ENCODE measurements around the gene SPATA24.
"Not testable (repeated sequence)": the region's sequence is repeated elsewhere in the genome, so short reads cannot be mapped to it uniquely, and the experiment has no call there.

SPATA24 gene

GRCh38 chr5:139394123-139394653 is 9.7 kb downstream of the SPATA24 start:
- no peak for DNase-seq

DNA sequence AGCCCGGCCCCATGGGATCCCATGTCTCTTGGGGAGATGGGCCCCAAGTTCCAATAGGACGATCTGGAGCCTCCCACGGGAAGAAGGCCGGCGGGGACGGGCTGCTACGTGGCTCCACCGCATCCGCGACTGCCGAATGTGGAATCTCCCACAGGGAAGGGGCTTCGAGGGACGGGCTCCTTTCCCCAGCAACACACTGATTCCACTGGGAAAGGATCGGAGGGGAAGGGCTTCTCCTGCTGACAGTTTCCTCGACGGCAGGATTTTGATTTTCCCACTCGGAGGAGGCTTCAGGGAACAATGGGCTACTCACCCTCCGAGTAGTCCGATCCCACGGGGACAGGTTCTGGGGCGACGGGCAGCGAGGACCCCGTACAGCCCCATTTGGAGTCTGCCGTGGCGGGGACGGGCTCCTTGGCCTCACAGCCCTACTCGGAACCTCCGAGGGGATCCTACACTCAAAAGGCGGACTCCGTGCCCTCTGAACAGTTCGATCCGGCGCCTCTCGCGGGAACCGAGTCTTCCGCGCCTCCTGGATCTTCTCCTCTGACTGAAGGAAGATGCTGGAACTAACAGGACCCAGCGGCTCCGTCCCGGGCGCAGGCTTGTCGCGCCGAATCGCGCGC is 10.3 kb downstream of the SPATA24 start:
- no peak for DNase-seq

DNA sequence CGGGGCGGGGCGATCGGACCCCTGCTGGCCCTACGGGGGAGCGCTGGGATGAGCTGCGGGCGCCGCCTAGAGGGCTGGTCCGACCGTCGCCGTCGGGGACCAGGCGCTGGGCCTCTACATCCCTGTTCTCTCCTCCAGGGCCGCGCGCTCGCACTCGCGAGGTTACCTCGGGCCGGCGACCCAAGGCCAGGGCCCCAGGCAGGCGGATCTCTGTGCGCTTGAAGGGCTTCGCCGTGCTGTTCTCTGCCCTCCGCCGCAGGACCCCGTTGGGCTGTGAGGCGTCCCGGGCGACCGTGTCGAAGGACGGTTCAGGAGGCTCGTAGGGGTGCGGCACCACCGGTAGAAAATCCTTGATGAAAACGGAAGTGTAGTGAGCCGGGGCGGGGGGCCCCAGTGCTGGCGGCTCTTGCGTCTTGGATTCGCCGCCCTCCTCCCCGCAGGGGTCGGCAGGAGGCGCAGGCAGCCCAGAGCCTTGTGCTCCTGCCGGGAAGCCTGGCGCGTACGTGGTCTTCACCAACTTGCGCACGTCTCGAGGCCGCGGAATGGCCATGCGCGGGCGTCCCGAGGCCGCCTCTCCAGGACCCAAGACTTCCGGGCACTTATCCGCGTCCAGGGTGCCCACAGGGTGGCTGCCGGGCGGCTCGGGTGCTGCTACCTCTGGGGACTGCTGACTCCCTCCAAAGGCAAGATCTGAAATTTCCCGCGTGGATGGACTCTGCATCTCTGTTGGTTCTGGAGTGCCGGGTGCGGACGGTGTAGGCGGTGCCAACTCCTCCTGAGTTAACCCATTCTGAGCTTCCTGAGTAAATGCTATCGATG is 11.0 kb downstream of the SPATA24 start:
- DNase-seq: peak; percentile 60

DNA sequence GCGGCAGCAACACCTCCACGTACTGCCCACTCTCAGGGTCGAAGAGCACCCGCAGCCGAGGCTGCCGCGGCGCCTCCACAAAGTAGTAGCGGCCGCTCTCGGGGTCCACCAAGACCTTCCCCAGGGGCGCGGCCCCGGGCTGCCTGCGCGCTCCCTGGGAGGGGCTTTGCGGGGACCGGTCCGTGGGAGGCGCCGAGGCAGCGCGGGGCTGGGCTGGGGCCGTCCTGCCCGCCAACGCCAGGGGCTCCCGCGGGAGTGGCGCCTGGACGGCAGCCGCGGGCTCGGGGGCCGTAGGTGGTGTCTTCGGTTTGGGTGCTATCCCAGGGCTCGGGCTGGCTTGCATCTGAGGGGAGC is 11.6 kb downstream of the SPATA24 start:
- DNase-seq: no peak

- no peak for DNase-seq
These were observed 12.1 kb downstream of the SPATA24 start for GRCh38 chr5:139391570-139392323.

DNA sequence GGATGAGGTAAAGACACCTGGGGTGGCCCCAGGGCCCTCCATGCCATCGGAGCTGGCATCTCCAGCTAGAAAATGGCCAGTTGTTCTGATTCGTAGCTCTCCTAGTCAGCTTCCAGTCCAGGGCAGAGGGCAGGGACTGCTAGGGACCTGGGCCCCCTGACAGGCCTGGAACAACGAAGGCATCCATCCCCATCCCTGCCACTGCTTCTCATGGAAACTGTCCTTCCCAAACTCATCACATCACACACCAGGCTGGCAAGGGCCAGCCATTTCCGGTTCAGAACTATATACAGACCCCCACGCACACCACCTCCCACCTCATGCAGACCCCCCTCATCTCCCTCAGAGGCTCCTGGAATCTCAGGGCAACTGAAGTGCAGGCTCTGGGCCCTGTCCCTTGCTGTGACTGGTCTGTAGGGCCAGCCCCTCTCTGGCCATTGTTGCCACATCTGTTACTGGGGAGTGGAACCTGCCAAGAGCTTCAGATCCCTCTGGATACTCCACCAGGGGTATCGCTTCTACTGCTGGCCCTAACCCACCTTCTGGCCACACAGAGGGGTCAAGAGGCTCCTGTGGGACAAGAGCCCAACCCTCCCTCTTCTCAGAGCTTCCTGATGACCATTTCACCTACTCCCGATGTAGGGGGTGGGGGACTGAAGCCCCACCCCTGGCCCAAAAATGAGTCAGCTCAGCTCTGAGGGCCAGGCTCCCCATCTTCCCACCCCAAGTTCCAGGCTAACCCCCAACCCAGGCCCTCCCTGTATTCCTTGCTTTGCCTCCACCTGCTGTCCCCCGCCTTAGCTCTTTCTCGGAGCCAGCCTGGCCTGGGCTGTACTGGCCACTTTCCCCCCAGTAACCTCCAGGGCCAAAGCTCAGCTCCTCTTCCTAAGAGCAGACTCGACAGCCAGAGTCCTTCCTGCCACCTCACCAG is 13.0 kb downstream of the SPATA24 start:
- no peak for DNase-seq

GRCh38 chr5:139389701-139390638 is 13.9 kb downstream of the SPATA24 start, which contains the start of gene MZB1:
TSS of gene MZB1 (minus strand) at chr5:139389913. CDS start at chr5:139389856, 57 bp downstream.
- DNase-seq: no peak

DNA sequence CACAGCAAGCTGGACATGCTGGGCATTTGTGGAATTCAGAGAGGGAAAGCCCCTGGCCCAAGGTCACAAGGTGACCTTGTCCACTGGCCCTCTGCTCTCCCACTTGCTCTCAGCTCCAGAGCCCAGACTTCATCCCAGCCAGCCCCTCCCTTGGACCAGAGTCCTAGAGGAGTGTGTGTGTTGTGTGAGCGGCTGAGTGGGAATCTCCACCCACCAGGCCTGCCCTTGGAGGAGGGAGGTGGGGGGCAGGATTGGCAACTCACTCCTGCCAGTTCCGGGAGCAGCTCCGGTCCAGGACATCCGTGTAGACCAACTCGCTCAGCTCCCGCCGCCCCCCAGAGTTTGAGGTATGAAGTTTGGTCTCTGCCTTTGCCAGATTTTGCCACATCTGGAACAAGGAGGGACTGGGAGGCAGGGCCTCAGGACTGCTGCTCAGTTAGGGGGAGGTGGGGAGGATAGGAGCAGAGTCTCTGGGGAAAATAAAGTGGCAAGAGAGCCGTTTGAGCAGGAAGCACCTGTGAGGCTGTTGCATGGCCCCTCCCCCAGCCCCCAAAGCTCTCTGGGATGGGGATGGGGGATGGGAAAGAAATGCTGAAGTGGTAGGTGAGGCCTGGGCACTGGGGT is 15.6 kb downstream of the SPATA24 start:
- no peak for DNase-seq

- DNase-seq: no peak
These were observed 16.2 kb downstream of the SPATA24 start for GRCh38 chr5:139387611-139388197.

GRCh38 chr5:139386956-139387355 is 16.9 kb downstream of the SPATA24 start:
- DNase-seq: not testable (repeated sequence)

DNA sequence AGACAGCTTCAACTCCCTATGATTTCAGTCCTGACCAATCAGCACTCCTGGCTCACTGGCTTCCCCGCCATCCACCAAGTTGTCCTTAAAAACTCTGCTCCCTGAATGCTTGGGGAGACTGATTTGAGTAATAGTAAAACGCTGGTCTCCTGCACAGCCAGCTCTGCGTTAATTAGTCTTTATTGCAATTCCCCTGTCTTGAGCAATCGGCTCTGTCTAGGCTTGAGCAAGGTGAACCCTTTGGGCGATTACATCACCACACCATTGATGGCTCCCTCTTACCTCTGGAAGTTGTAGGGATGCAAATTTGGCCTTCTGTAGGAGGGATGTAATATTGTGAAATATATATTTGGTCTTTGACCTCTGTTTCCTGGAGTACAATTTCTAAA is 17.8 kb downstream of the SPATA24 start:
- peak; percentile 48 for DNase-seq

DNA sequence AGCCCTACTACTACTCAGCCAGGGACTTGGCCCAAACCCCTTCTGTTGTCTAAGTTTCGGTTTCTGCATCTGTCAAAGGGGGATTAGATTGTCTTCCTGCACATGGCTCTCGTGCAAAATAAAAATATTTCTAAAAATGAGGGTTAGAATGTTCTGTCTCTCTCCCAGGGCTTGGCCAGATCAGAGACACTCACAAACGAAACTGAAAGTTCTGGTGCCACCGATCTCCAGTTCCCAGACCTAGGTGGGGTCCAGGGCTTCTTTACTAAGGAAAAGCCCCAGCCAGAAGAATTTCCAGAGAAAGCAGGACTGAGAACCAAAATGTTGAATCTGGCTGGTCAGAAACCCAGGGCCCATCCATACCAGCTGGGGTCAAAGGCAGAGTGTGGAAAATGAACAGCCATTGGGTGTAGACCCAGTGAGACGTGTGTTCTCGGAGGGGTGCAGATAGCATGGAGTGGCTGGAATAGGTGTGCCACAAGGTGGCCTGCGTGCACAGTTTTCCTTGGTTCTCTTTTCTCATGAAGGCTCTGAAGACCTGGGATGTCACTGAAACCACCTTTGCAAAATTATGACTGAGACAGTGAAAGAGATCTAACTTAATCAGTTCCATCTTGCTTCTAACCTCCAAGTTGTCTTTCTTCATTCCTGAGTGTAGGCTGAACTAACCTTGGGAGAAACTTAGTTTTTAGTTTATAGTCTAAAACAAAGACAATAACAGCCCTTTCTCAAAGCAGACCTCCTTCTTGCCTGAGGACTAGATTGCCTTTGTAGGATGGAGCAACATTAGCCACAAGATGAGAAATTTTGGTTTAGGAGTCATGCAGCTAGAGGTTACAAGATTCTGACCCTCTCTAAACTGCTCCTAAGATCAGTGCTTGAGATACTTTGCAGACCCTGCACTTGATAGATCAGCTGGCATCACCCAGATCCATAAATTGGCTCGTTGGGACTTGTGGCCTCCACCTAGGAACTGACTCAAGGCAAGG is 18.5 kb downstream of the SPATA24 start:
- DNase-seq: peak; percentile 27

- DNase-seq: no peak
These were observed 19.3 kb downstream of the SPATA24 start for GRCh38 chr5:139384591-139385051.

DNA sequence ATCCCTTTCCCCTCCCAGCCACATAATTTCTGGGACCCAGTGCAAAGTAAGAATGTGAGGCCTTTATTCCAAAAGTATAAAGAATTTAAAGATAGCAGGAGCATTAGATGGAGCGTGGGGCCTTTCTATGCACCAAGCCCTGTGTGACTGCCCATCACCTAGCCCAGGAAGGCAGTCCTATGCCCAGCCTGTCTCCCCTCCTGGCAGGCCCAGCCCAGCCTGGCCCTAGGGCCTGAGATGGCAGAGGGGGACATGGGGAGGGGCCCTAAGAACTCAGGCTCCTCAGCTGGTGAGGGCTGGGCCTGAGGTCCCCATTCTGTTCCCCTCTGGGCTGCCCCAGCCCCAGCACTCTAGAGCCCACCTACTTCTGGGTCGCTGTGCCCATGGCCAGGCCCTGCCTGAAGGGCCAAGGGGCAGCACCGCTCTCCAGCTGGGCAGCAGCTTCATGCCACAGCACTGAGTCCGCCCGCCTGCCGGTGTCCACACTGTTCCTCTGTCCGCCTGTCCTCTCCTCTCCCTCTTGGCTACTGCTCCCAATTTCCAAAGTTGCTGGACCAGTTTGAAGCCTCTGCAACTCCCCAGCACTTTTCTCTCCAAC is 19.8 kb downstream of the SPATA24 start:
- DNase-seq: no peak

DNA sequence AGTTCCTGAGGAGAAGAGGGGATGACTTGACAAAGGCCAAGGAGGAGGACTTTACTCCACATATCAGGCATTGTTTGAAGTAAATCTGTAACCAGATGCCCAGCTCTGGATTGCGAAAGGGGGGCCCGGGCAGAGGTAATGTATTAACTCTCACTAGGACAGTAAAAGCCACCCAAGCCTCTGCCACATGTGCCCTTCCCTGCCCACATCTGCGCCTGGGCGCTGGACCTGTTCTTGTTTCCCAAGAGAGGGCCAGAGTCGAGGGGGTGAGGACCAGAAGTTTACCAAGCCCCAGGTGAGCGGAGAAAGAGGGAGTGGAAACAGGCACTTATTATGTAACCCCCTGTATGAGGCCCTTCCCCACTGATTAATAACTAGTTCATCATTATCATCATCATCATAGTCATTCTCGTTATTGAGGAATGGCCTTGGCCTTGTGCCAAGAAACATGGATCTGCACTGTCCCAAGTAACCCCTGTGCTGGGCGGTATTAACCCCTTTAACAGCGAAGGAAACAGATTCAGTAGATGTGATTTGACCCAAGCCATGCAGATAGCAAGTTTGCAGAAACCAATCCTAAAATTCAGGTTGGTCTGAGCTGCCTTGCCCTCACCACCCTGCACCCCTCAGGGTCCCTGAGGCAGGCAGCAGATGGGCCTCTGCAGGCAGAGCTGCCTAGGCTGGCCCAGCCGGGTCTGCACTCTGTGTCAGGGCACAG is 20.5 kb downstream of the SPATA24 start, which contains the start of gene SLC23A1:
SLC23A1 (minus strand) TSS at position 23 of the 718 bp plus-strand sequence. CDS start 44 bp downstream, outside the sequence.
- DNase-seq: no peak

DNA sequence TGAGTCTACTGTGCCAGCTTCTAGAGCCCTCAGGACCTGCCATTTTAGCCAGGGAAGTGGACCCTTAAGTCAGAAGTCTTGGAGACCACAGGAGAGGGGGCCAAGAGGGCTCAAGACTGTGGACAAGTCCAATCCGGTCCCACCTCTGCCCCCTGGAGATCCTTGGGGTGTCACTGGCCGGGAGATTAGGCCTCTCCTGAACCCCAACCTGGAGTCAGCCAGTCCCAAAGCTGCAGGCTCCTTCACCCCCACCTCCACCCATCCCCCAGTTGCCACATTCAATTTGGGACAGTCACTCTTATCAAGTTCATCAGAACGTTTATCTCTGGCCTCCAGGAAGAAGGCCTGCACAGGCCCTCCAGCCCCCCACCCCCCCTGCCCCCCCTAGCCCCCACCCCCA is 21.1 kb downstream of the SPATA24 start:
- DNase-seq: no peak

All from MV-4-11 (cell line).